ENCODE measurements around the gene PTPRCAP.

PTPRCAP gene

DNA sequence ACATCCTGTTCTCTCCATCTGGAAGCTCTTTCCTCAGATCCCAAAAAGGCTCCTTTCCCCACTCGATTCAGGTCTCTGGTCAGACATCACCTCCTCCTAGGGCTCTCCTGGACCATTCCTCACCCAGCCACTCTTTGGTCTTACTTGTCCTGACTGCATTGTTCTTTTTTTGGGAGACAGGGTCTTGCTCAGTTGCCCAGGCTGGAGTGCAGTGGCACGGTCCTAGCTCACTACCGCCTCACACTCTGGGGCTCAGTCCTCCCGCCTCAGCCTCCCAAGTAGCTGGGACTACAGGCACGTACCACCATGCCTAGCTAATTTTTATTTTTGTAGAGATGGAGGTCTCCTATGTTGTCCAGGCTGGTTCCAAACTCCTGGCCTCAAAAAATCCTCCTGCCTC, 8.0 kb upstream of the PTPRCAP start:
- H3K27ac ChIP-seq: no peak overlapping the region
- no peak overlapping the region for H3K4me3 ChIP-seq
- DNase-seq (ENCODE audit: low spot score): no peak
- TF ChIP-seq CTCF (IDR thresholded peaks at IDR 0.05): no peak

- H3K27ac ChIP-seq: peak overlapping the region; percentile 88 to 96
- H3K4me3 ChIP-seq: peak overlapping the region; percentile 79
- no peak for DNase-seq (ENCODE audit: low spot score)
- no peak for TF ChIP-seq CTCF (IDR thresholded peaks at IDR 0.05)
These were observed 5.3 kb upstream of the PTPRCAP start for GRCh38 chr11:67442504-67443404.

DNA sequence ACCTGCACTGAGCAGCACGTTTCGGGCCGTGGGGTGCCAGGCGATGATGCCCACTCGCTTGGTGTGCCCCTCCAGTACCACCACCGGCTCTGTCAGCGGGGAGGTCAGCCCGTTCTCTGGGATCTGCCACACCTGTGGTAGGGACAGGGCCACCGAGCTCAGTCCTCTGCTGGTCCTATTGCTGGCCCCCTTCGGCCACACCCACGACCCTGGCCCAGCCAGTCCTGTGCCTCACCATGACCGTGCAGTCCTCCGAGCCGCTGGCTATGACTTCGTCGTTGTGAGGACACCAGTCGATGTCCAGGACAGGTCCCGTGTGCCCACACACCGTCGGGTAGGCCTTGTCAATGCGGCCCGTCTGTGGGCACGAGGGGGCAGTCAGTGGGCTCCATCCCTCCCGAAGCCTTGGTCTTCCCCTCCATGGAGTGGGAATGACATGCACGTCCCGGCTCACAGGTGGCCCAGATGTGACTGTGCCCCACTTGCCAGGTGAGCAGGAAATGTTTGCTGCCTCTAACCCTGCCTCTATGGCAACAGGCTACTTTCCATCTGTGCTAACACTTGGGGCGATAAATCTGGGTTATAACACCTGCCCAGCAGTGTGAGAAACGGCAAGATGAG, 4.4 kb upstream of the PTPRCAP start:
- Histone ChIP-seq H3K27ac (peak overlapping the region in 1 of 2 donors; percentile 96), H3K4me3 (peak overlapping the region; percentile 79)
- no peak for DNase-seq (ENCODE audit: low spot score)
- no peak for TF ChIP-seq CTCF (IDR thresholded peaks at IDR 0.05)

DNA sequence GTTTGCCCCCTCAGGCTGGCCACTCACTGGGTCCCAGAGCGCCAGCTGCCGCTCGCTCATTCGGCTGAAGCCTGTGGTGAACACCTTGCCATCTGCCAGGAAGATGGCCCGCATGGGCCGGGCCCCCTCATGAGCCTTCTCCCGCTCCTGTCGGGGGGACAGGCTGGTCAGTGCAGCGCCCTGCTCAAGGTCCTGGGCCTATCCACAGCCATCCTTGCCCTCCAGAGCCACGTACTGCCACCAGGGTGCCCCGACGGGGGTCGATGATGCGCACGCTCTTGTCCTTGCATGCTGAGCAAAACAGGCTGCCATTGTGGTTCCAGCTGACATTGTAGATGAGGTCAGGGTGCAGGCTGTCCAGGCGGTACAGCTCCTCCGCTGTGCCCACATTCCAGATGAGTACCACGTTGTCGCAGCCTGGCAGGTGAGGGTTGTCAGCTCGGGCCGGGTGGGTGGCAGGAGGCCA, 3.6 kb upstream of the PTPRCAP start:
- no peak overlapping the region for H3K4me3 ChIP-seq
- TF ChIP-seq CTCF (IDR thresholded peaks at IDR 0.05): no peak
- H3K27ac ChIP-seq: peak overlapping the region in 1 of 2 donors; percentile 74
- no peak for DNase-seq (ENCODE audit: low spot score)

DNA sequence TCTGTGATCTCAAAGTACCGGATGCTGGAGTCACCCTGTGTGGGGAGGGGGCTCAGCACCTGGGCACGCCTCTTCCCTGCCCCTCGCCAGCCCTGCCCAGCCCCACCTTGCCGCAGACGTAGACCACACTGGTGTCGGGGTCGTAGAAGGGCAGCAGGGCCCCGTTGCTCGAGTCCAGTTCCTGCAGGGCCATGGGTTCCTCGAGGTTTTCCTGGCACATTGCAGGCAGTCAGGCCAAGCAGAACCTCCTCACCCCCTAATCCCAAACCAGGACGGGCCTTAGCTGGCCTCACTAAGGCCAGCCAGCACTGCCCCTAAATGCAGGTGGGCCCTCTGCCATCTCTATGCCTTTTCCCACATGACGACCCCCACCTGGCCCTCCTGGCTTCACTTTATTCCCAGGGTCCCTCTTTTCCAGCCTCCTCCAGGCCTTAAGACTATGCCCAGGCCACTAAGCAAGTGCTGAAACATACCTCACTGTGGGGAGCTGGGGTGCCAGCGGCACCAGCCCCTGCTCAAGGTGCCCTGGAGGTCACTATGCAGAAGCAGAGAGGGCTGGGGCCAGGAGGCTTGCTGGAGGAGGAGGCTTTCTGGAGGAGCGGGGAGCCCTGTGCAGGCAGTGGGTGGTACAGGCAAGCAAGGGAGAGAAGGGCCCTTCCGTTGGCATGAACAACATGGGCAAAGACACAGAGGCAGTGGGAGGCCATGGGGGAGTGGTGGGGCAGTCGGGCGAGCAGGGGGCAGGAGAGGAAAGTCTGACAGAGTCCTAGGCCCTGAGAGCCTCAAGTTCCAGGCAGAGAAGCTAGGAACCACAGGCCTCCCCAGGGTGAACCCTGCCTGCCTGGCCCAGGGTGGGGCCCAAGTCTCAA, 3.0 kb upstream of the PTPRCAP start:
- DNase-seq (ENCODE audit: low spot score): no peak
- Histone ChIP-seq H3K4me3 (no peak overlapping the region), H3K27ac (peak overlapping the region; percentile 61 to 74)
- TF ChIP-seq CTCF (IDR thresholded peaks at IDR 0.05): no peak

- no peak for TF ChIP-seq CTCF (IDR thresholded peaks at IDR 0.05)
- H3K27ac ChIP-seq: peak overlapping the region; percentile 61 to 74
- no peak for DNase-seq (ENCODE audit: low spot score)
- no peak overlapping the region for H3K4me3 ChIP-seq
These were observed 2.1 kb upstream of the PTPRCAP start for GRCh38 chr11:67439321-67440228.

Data from coronary artery (tissue), 2 donors.